GM20000 (cell line): ENCODE results near the gene NXF1.

Experiments
- DNase-seq: peaks from one replicate; pipeline ENCODE4 v3.0.0; 2012; ENCODE audit warnings: low spot score
- TF ChIP-seq, protein P1 (sequence below): IDR thresholded peaks from 2 replicates; pipeline ENCODE4 v1.5.1; 2012; ENCODE audit warnings: mild to moderate bottlenecking, control low read depth; ENCODE audit errors: extremely low read depth, missing control alignments

The NXF1 gene

DNA sequence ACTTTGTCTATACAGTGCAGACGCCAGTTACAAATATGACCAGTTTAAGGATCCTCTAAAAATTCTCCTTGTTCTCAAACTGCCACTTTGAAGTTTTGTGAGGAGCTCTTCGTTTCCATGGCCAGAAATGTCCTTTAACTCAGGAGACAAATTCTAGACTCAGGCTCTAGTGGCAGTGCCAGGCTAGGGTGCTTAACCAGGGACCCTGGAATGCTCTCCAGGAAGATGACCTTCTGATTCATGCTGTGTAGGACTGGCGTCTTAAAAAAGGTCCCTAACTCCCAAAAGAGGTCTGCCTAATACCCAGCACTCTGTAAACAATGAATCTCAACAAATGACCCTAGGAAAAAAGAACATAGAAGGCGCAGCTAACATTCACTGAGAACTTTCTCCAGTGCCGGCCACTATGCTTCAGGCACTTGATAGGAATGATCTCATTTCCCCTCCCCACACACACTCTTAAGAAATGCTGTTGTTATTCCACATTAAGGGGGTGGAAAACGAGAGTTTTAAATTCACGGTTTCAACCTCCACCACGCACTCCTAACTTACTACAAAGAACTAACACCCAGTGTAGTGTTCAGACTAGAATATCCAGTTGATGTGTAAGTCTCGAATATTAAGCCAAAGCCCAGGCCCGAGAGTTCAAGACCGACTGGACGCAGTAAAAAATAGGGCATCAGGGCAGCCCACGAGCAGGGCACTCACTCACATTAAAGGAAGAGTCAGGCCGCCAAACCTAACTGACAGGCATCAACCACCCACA is 747 bp downstream of the NXF1 start:
- TF ChIP-seq, protein P1, sequence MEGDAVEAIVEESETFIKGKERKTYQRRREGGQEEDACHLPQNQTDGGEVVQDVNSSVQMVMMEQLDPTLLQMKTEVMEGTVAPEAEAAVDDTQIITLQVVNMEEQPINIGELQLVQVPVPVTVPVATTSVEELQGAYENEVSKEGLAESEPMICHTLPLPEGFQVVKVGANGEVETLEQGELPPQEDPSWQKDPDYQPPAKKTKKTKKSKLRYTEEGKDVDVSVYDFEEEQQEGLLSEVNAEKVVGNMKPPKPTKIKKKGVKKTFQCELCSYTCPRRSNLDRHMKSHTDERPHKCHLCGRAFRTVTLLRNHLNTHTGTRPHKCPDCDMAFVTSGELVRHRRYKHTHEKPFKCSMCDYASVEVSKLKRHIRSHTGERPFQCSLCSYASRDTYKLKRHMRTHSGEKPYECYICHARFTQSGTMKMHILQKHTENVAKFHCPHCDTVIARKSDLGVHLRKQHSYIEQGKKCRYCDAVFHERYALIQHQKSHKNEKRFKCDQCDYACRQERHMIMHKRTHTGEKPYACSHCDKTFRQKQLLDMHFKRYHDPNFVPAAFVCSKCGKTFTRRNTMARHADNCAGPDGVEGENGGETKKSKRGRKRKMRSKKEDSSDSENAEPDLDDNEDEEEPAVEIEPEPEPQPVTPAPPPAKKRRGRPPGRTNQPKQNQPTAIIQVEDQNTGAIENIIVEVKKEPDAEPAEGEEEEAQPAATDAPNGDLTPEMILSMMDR: no peak
- peak; percentile 40 for DNase-seq

DNA sequence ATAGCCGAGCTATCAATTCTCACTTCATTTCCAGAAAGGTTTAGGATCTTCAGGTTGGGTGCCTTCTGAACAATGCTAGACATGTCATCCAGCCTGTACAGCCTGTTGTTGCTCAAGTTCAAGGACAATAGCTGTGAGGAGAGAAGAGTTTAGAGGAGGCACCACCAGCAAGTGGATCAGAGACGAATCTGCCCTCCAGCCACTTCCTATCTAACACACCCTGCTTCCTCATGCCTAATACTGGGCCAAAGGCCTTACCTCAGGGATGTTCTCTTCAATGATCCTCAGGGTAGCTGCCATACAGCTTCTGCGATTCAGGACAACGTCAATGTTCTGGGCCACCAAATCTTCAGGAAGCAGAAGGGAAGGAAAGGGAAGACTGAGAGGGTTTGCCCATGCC is 4.2 kb downstream of the NXF1 start:
- TF ChIP-seq, protein P1: no peak
- DNase-seq: no peak

DNA sequence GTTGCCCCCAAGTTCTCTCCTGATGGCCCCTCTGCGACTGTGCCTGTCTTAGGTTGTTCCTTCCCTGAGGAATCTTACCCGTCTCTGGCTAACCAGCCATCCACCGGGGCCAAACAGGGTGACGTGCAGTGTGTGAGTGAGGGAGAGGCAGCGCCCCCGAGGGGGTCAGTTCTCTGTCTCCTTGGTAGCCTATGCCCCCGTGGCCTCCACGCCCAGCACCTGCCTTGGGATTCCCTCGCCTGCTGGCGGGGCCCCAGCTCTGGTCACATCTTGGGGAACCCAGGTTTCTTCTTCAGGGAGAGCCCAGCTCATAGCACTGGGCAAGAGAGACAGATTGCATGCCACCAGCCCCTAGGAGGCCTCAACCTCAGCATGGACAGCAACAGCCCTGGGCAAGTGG is 5.8 kb downstream of the NXF1 start:
- TF ChIP-seq, protein P1: no peak
- DNase-seq: no peak

DNA sequence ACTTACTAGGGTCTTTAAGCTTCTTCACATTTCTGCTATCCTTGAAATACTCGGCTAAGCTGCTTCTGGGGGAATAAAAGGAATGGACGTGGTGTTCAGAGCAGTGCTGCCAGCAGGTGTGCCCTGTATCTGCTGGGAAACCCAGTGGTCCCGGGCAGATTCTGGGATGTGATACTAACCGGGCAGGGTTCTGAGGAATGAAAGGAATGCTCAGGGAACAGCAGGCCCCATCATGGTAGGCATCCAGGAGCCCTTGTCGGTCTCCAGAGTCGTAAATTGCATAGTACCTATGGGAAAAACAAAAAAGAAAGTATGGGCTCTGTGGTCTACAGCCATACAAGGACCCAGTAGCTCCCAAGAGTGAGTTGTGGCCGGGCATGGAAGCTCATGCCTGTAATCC is 9.0 kb downstream of the NXF1 start:
- DNase-seq: no peak
- TF ChIP-seq, protein P1: no peak

DNA sequence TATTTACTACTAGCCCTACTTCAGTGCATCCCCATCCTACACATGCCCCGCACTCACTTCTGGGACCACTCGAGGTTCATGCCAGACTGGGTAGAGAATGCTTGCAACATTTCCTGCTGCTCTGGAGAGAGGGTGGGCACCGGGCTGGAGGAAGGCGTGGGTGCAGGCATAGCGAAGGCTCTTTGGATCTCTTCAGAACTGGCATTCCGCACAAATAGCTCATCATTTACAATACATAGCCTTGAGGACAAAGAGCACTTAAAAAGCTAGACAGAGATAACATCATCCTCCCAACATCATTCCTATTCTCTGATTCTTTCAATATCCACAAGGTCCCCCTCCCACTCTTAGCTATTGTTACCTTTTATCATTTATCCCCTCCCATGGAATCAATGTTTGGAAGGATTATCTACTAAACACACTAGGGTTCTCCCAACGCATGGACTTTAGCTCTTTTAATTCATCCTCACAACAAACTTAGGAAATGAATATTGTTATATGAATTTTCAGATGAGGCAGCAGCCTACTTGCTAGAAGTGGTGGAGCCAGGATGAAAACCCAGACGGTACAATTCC is 11.0 kb downstream of the NXF1 start:
- TF ChIP-seq, protein P1: no peak
- no peak for DNase-seq

DNA sequence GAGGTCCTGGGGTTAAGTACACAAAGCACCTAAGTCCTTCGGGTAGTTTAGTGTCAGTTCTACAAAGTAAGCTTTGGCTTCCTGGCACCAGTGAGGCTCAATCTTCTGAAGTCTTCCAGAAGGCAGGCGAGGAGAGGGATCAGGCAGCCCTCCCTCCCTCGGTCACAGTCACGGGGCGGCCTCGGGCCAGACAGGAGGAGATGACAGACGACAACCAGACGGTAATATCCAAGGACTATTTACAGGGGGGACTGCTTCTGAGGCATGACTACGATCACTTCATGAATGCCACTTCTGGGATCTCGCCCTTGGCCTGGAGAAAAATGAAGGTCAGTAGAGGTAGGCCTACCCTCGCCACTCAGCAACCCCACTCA is 13.1 kb downstream of the NXF1 start:
- DNase-seq: no peak
- TF ChIP-seq, protein P1: no peak

DNA sequence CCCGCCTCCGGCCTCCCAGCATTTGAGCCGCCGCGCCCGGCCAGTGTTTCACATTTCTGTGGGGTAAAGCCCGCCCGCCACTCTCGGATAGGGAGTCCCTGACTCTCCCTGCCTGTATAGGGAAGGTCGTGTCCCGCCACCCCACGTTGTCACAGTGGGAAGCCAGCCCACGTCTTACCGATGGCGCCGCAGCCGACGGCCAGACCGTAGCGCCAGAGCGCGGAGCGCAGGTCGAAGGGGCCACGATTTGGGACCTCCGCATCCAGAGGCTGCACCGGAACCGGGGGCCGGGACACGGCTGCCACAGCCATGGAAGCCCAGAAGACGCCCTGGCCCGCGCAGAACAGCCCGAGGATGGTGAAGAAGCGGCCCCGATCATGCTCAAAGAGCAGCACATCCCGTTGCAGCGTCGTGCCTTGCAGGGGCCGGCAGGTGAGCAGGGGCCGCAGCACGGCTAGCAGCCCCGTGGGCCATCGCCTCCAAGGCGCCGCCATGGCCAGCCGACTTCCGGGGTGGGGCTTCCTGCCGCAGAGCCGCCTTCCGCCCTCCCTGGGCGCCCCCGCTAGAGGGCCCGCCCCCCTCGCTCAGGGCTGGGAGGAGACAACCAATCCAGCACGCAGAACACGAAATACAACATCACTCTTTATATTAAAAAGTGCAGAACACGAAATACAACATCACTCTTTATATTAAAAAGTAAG is 13.6 kb downstream of the NXF1 start, which contains the start of gene TMEM223:
Gene TMEM223, minus strand, starts transcription at position 506 of the 701 bp plus-strand sequence. Its CDS starts 12 bp downstream, at position 494.
- DNase-seq: peak; percentile 92
- TF ChIP-seq, protein P1: no peak
